HL-60/S4 (cell line): ENCODE results near the gene GP1BB.
"Not testable (repeated sequence)": the region's sequence is repeated elsewhere in the genome, so short reads cannot be mapped to it uniquely, and the experiment has no call there.

ENCODE experiments used
- in situ Hi-C: fragments of 300-500 bp; cut with MboI; formaldehyde crosslinking; loops from 2 replicates; pipeline ENCODE4 v1.14.3; 2022; ENCODE audit warnings: low sequenced_read_pairs

GP1BB gene

DNA sequence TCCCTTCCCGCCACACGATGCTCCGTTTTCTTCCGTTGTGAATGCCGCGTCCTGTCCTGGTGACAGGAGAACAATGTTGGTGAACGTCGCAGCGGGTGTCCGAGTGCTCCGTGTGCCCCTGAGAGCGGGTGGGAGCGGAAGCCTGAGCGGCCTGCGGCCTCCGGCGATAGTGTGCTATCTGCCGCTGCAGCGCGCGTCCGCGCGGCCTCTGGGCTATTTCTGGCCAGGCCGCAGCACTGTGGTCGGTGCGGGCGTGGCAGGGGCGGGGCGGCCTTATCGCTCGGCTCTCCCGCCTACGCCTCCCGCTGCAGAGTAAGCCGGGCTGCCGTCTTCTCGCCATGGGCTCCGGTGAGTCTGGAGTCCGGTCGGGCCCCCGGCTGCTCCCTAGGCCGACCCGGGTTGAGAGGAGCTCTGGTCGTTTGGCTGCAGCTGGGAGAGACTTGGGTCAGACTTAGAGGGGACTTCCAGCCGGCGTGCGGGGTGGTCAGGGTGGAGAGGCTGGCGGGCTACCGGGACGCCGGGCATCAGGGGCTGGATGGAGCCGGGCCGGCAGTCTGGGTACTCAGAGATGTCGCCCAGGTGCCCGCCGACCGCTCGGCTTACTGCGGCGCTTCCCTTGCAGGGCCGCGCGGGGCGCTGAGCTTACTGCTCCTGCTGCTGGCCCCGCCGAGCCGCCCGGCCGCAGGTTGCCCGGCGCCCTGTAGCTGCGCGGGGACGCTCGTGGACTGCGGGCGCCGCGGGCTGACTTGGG, at the start of gene GP1BB:
GP1BB (plus strand) TSS at position 308 of the 751 bp plus-strand sequence; CDS start at position 339, 31 bp downstream.
- in situ Hi-C loops, result loop anchor here (5.0 kb wide), 1 partner anchor 194 kb away; no protein-coding TSS in a partner anchor

GRCh38 chr22:19673660-19674059, 49.7 kb upstream of the GP1BB start:
- in situ Hi-C loops, result no loop called here

- in situ Hi-C loops, result no loop called here
Measured at GRCh38 chr22:19674129-19674928, 49.0 kb upstream of the GP1BB start.

DNA sequence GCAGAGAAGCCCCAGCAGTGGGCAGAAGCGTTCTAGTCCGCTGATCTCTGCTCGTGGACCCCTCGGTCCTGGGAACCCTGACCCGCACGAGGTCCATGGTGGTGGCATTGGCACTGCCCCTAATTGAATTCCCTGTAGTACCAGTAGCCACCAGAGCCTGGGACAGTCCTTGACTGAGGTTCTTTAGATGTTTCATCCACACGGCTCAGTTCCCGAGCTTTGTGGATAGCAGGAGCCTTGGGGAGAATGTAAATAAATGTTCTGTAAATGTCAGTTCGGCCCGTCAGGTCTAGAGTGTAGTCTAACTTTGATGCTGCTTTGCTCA, 48.4 kb upstream of the GP1BB start:
- in situ Hi-C loops, result no loop called here

DNA sequence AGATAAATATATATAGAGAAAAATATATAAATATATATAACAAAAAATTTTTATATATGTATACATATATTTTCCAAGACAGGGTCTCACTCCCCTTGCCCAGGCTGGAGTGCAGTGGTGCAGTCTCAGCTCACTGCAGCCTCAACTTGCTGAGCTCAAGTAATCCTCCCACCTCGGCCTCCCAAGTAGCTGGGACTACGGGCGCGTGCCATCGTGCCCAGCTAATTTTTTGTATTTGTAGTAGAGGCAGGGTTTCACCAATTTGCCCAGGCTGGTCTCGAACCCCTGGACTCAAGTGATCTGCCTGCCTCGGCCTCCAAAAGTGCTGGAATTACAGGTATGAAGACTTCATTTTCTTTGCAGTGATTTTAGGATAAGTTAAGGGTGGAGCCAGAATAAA, 47.9 kb upstream of the GP1BB start:
- in situ Hi-C loops, result no loop called here

GRCh38 chr22:19676437-19676836, 46.9 kb upstream of the GP1BB start:
- in situ Hi-C loops, result not testable (repeated sequence)

GRCh38 chr22:19678949-19679521, 44.3 kb upstream of the GP1BB start:
- in situ Hi-C loops, result no loop called here

GRCh38 chr22:19679522-19680101, 43.7 kb upstream of the GP1BB start:
- in situ Hi-C loops, result no loop called here

DNA sequence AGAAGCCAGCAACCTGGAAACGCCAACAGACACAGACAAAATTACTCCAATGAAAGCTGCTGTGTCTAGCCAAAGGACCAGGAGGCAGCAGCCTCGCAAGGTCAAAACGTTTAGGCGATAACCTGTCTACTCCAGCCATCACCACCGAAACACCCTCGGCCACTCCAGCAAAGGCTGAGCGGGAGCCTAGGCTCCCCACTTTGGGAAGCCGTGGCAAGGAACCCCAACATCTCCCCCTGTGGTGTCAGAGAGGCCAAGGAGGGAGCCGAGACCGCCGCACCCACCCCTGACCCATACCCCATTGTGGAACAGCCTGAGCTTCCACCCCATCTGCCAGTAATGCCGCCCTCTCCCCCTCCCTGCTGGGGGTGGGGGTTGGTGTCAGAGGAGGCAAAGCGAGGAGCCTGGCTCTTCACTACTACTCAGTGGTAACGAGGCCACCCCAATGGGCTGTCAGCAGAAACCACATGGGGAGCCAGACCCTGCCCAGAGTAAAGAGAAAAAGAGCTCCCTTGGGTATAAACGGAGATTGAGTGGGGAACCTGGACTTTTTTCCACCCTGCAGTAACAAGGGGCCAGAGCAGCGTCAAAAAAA, 43.0 kb upstream of the GP1BB start:
- in situ Hi-C loops, result no loop called here

DNA sequence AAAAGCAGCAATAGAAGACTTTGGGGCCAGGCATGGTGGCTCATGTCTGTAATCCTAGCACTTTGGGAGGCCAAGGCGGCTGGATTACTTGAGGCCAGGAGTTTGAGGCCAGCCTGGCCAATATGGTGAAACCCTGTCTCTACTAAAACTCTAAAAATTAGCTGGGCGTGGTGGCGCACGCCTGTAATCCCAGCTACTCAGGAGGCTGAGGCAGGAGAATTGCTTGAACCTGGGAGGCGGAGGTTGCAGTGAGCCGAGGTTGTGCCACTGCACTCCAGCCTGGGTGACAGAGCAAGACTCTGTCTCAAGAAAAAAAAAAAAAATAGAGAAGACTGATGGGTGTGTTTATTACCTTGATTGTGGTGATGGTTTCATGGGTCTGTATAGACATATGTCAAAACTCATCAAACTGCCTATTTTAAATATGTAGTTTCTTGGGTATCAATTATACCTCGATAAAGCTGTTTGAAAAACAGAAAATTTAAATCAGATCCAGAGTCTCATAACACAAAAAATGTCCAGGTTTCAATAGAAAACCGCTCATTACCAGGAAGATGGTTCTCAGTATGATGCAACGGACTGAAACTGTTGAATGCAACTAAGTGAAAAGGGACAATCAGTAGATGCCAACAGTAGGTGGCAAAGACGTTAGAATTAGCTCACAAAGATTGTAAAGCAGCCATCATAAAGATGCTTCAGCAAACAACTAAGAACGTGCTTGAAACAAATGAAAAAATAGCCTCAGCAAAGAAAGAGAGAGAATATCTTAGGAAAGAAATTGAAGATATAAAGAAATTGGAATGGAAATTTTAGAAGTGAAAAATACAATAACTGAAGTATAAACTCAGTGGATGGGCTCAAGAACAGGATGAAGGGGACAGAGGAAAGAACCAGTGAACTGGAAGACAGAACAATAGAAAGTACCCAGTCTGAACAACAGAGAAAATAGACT, 42.2 kb upstream of the GP1BB start:
- in situ Hi-C loops, result no loop called here

GRCh38 chr22:19681863-19682245, 41.5 kb upstream of the GP1BB start:
- in situ Hi-C loops, result no loop called here

DNA sequence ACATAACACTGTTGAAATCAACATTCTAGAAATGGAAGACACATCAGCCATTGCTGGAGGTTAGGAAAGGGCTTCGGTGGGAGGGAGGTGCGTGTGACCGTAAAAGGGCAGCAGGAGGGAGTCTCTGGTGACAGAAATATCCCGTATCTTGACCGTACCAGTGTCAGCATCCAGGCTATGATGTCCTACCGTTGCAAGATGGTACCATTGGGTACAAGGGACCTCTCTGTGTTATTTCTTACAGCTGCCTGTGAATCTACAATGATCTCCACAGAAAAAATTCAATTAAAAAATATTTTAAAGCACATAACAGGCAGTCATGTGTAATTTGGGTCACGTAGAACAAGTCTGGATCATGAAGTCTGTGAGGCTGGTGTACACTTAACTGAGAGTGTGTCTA, 36.4 kb upstream of the GP1BB start:
- in situ Hi-C loops, result no loop called here

- in situ Hi-C loops, result no loop called here
Measured at GRCh38 chr22:19687561-19688300, 35.6 kb upstream of the GP1BB start.

- in situ Hi-C loops, result no loop called here
Measured at GRCh38 chr22:19688301-19689290, 34.7 kb upstream of the GP1BB start.

DNA sequence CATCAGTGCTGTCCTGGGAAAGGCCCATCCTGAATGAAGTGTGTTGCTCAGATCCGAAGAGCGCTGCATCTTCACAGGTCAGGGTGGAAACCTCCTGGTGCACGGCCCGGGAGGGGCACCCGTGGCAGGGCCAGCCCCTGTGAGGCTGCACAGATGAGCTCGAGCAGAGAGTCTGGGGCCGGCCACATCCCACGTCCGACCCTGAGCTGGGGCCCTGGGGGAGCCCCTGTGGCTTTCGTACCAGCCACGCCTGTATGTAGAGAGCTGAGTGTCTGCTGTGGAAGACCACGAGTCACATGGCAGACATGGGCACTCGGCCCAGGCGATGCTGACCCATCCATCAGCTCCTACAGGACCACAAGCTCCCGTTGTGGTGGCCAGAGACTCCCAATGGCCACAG, 33.9 kb upstream of the GP1BB start:
- in situ Hi-C loops, result no loop called here

GRCh38 chr22:19691007-19691720, 32.2 kb upstream of the GP1BB start:
- in situ Hi-C loops, result no loop called here

GRCh38 chr22:19691721-19692341, 31.5 kb upstream of the GP1BB start:
- in situ Hi-C loops, result no loop called here
